Stimulated activated CD8-positive, alpha-beta memory T cell treated with anti-CD3 and anti-CD28 coated beads, Interleukin-15, amount 100 ng/mL, for 24 hours (primary cell): ENCODE results near the gene KCNJ6.
"Not testable (repeated sequence)": the region's sequence is repeated elsewhere in the genome, so short reads cannot be mapped to it uniquely, and the experiment has no call there.

Experiments used
- DNase-seq: peaks from one replicate; pipeline ENCODE4 v3.0.0-alpha.2; 2020; ENCODE audit warnings: low read depth

KCNJ6 gene, protein sequence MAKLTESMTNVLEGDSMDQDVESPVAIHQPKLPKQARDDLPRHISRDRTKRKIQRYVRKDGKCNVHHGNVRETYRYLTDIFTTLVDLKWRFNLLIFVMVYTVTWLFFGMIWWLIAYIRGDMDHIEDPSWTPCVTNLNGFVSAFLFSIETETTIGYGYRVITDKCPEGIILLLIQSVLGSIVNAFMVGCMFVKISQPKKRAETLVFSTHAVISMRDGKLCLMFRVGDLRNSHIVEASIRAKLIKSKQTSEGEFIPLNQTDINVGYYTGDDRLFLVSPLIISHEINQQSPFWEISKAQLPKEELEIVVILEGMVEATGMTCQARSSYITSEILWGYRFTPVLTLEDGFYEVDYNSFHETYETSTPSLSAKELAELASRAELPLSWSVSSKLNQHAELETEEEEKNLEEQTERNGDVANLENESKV

GRCh38 chr21:37916310-37917051 is at the start of gene KCNJ6:
Gene KCNJ6 (minus strand): TSS chr21:37916457. CDS start chr21:37840682, 75,775 bp downstream.
- no peak for DNase-seq

- no peak for DNase-seq
Observed at GRCh38 chr21:37965088-37965805, 49.0 kb upstream of the KCNJ6 start.

DNA sequence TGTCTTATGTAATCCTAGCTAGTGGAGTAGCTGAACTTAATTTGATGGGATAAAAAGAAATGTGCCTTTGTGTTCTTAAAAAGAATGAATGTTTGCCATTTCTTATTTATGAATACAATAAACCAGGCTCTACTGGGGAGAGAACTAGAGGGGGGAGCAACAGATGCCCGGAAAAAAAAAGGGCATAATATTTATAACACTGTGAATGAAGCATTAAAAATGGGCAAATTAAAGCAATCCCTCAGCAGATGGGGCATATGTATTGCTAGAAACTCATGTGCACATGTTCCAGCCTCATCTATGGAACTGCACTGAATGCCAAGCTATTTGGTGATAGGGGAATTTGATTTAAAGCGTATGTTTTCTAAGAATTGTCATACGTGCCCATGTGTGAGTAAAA is 42.3 kb upstream of the KCNJ6 start:
- DNase-seq, result no peak

- DNase-seq, result no peak
Observed at GRCh38 chr21:37956772-37957171, 40.5 kb upstream of the KCNJ6 start.

- no peak for DNase-seq
Observed at GRCh38 chr21:37945036-37945435, 28.8 kb upstream of the KCNJ6 start.

GRCh38 chr21:37944496-37944895 is 28.2 kb upstream of the KCNJ6 start:
- DNase-seq, result no peak

- no peak for DNase-seq
Observed at GRCh38 chr21:37940691-37941090, 24.4 kb upstream of the KCNJ6 start.

DNA sequence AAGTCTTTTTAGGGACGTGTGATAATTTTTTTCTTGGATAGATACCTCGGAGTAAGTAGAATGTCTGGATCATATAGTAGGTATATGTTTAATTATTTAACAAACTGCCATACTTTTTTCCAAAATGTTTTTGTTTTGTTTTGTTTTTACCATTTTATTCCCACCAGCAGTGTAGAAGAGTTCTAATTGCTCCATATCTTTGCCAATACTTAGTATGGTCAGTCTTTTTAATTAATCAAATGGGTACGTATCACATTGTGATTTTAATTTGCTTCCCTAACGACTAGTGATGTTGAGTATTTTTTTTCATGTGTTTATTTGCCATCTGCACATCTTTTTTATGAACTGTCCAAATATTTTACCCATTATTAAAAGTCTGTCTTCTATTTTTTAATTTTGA is 23.6 kb upstream of the KCNJ6 start:
- DNase-seq, result no peak

DNA sequence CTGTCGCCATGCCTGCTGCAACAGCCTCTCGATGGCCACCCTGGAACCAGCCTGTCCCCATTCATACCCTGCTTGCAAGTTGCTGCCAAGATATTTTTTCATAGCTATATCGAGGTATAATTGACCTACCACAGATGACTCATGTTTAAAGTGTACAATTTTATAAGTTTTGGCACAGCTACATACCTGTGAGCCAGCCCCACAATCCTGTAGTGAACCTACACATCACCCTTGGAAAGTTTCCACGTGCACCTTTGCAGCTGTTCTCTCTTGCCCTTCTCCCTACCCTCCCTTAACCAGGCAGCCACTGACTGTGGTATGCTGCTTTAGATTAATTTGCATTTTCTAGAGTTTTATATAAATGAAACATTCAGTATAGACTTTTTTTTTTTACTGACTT is 23.0 kb upstream of the KCNJ6 start:
- DNase-seq, result no peak

GRCh38 chr21:37937668-37938067 is 21.4 kb upstream of the KCNJ6 start:
- no peak for DNase-seq

GRCh38 chr21:37936010-37936785 is 19.9 kb upstream of the KCNJ6 start:
- no peak for DNase-seq

DNA sequence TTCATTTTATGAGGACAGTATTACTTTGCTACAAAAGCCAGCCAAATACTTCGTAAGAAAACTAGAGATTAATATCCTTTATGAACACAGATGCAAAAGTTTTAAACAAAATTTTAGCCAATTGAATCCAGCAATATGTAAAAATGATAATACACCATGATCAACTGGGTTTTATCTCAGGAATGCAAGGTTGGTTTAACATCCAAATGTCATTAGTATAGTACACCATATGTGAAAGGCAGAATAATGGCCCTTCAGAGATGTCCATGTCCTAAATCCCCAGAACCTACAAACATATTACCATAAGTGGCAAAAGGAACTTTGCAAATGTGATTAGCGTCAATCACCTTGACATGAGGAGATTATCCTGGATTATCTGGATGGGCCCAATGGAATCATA is 16.7 kb upstream of the KCNJ6 start:
- DNase-seq, result no peak

GRCh38 chr21:37927711-37928110 is 11.5 kb upstream of the KCNJ6 start:
- DNase-seq, result no peak

- no peak for DNase-seq
Observed at GRCh38 chr21:37921091-37921490, 4.8 kb upstream of the KCNJ6 start.

DNA sequence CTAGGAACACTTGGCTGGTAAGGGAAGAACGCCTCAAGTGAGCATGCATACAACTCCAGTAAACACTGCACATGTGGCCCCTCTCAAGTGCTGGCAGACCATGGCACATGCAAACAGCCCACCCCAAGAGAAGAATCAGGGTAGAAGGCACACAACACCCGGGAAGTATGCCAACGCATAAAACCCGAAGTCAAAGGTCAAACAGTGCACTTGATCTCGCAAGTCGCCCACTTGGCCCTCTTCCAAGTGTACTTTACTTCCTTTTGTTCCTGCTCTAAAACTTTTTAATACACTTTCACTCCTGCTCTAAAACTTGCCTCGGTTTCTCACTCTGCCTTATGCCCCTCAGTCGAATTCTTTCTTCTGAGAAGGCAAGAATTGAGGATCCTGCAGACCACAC is 4.0 kb upstream of the KCNJ6 start:
- DNase-seq, result not testable (repeated sequence)

DNA sequence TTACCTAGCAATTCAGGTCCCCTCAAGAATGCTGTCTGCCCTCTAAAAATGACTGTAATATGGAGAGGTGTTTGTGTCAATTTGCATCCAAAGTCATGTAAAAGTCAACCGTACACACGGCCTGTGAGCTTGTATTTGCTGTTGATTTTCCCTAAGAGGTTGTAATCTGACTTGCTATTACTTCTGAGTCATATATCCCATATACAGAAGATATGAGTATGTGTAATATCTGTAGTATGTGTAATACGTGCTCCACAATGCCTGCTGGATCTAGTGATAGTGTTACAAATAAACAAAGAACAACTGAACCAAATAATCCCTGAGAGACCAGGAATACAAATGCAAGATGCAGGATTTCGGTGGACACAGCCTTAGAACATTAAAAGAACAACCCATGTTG is 1.4 kb upstream of the KCNJ6 start:
- no peak for DNase-seq

DNA sequence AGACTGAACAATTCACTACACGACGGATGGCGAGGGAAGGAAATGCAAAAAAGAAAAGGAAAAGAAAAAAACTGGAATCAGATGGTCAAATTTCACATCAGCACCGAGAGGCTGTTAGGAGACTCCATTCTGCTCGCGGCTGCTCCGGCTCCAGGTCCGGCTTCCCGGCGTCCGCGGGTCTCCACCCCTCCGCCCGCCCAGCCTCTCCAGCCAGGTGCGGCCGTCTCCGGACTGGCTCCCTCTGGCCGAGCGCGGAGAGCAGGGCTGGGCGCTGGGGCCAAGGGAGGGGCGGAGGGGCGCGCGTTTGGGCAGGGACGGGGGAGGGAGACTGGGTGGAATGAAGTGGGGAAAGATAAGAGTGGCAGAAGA is 332 bp downstream of the KCNJ6 start:
- no peak for DNase-seq

DNA sequence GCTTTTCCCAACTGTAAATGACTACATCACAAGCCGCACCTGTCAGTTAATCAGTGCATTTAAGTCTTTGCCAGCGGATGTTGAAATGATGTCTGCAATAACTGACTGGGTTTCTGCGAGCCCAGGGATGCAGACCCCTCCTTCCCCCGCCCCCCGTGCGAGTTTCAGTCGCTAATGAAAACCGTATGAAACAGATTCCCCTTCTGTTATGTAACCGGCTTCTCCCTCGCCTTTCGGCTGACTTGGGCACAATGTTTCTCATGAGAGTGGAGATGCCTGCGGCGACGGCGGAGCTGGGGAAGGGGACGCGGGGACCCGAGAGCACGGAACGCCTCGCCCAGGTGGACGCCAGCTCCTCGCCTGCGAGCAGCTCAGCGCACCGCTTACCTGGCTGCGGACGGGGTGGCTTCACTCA is 753 bp downstream of the KCNJ6 start:
- DNase-seq, result no peak

- DNase-seq, result no peak
Observed at GRCh38 chr21:37912616-37913015, 3.6 kb downstream of the KCNJ6 start.

DNA sequence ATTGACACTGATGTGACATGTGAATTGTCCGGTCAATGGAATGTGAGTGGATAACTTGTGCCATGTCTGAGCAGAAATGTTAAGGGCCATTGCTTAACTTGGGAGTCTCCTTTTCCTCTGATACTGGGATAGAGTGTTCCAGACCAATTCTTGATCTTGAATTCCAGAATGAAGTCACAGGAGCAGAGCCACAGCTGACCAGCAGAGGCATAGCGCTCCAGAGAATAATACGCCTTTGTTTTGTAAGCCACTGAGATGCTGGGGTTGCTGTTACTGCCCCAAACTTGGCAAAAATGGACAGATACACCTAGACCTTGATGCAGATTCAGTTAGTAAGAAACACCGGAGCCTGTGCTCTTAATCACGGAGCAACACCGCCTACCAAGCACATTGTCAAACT is 6.3 kb downstream of the KCNJ6 start:
- no peak for DNase-seq

DNA sequence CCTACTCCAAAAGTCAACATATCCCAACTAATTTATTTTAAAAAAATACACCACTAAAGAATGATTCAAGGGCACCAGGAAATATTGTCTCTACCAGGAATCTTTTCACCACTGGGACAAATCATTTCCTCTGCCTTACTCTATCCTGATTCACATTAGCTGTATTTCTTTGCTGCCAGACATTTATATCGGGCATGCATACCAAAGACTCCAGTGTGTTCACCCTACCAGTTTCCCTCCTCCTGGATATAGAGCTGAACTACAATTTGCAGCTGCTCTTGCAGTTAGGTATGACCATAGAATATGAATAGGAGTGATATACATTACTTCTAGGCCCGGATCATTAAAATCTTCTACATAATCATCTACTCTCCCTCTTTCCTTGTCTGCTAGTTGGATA is 7.6 kb downstream of the KCNJ6 start:
- no peak for DNase-seq

DNA sequence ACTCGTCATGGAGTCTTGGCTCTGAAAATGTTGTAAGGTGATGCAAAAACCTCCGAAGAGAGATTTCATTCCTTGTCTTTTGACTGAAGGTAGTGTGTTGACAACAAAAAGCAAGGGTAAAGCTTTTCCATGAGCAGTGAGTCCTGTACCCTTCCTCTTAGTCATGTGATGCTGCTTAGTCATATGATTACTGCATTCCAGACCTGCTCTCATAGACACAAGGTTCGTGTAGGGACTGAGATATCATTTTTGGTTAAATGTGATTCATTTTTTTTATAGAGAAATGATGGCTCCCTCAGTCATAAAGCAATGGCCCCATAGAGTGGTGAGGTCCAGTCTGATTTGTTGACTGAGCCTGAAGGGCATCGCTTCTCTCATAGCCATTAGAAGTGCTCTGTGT is 9.2 kb downstream of the KCNJ6 start:
- DNase-seq, result no peak
